CD4-positive, alpha-beta memory T cell (primary cell): ENCODE measurements around the gene ATP6V1G2. TPM values are rescaled to one million over a fixed set of nuclear protein-coding genes. Genes with fewer than 3 reads are reported as not detected.
"Not testable (repeated sequence)": the region's sequence is repeated elsewhere in the genome, so short reads cannot be mapped to it uniquely, and the experiment has no call there.

Experiments
- CTCF ChIA-PET: fragments of 350-600 bp; sonication (Branson Sonifier 250); formaldehyde crosslinking; loops from one replicate; lab custom pipeline; 2021; ENCODE audit warnings: inconsistent platforms; ENCODE audit not compliant: partially characterized antibody; lab: Charles Lee
- POLR2A ChIA-PET: fragments of 350-600 bp; sonication (Branson Sonifier 250); formaldehyde crosslinking; loops from one replicate; lab custom pipeline; 2021; ENCODE audit not compliant: partially characterized antibody; lab: Charles Lee
- DNase-seq, 5 donors: peaks; one replicate each; pipeline versions ENCODE4 v3.0.0 to v3.0.0-alpha.2; 2020 to 2022; ENCODE audit warnings: mixed read lengths in 1 of 5
- H3K27ac ChIP-seq: one replicate; pipeline ENCODE4 v1.7.0; 2013; ENCODE audit warnings: low read depth, low read length
- H3K27me3 ChIP-seq: 2 replicates; pipeline ENCODE4 v1.7.0; 2013; ENCODE audit warnings: mild to moderate bottlenecking, low read length, moderate library complexity; ENCODE audit not compliant: insufficient read depth
- H3K36me3 ChIP-seq: 2 replicates; pipeline ENCODE4 v1.7.0; 2013; ENCODE audit warnings: mild to moderate bottlenecking, low read length, moderate library complexity; ENCODE audit not compliant: insufficient read depth
- H3K4me1 ChIP-seq: 2 replicates; pipeline ENCODE4 v1.7.0; 2013; ENCODE audit warnings: mild to moderate bottlenecking, low read length, moderate library complexity; ENCODE audit not compliant: insufficient read depth
- H3K4me3 ChIP-seq, 2 donors: one replicate each; pipeline ENCODE4 v1.7.0; 2013; ENCODE audit warnings: low read length in 2 of 2, mild to moderate bottlenecking in 1 of 2
- H3K9me3 ChIP-seq, 2 donors: one replicate each; pipeline ENCODE4 v1.7.0; 2013; ENCODE audit warnings: low read length in 2 of 2, control low read depth in 1 of 2; ENCODE audit not compliant: control insufficient read depth in 1 of 2
- H3K27ac Mint-ChIP-seq, 7 donors: one replicate each; pipeline ENCODE4 v1.8.0; 2020 to 2021; ENCODE audit warnings: mixed read lengths in 7 of 7, mild to moderate bottlenecking in 6 of 7, inconsistent platforms in 3 of 7, moderate library complexity in 3 of 7
- H3K27me3 Mint-ChIP-seq, 2 donors: one replicate each; pipeline ENCODE4 v1.8.0; 2020 to 2021; ENCODE audit warnings: mixed read lengths in 2 of 2
- H3K36me3 Mint-ChIP-seq, 2 donors: one replicate each; pipeline ENCODE4 v1.8.0; 2020 to 2021; ENCODE audit warnings: mixed read lengths in 2 of 2, inconsistent platforms in 1 of 2, mild to moderate bottlenecking in 1 of 2
- H3K4me1 Mint-ChIP-seq, 4 donors: one replicate each; pipeline ENCODE4 v1.8.0; 2020 to 2021; ENCODE audit warnings: mixed read lengths in 4 of 4, mild to moderate bottlenecking in 1 of 4
- H3K4me3 Mint-ChIP-seq, 8 donors: one replicate each; pipeline ENCODE4 v1.8.0; 2020 to 2021; ENCODE audit warnings: mixed read lengths in 8 of 8, mild to moderate bottlenecking in 7 of 8, moderate library complexity in 6 of 8, inconsistent platforms in 3 of 8
- H3K9me3 Mint-ChIP-seq, 8 donors: one replicate each; pipeline ENCODE4 v1.8.0; 2020 to 2021; ENCODE audit warnings: mixed read lengths in 8 of 8, mild to moderate bottlenecking in 5 of 8, inconsistent platforms in 3 of 8, moderate library complexity in 1 of 8
- intact Hi-C: fragments of 100-400 bp; cut with micrococcal nuclease; formaldehyde crosslinking; loops from one replicate; pipeline ENCODE4 v1.15.1; 2023
- polyA plus RNA-seq, 2 donors: library from polyadenylated mRNA; unstranded; fragments of 300-500 nt; fragmentation: Illumina TruSeq; gene quantifications; one replicate each; pipeline ENCODE4 v1.2.3, GENCODE V29; 2021
- total RNA-seq, 2 experiments: library from RNA; stranded (reverse); gene quantifications; one replicate each; pipeline ENCODE4 v1.2.3, GENCODE V29; 2021

The ATP6V1G2 gene
- total RNA-seq (1 to 10 TPM; 6.0 to 7.2 TPM), polyA plus RNA-seq (under 1 TPM; 0.84 to 1.00 TPM)

- POLR2A ChIA-PET: interaction anchor here (0.6 to 52.5 kb wide), 8 partner anchors 8 to 106 kb away, joined by 3 to 3597 read pairs (median 4); partner anchors contain the start of genes LST1, LTA, LTB and MICB
These were observed at the start of gene ATP6V1G2 for GRCh38 chr6:31546339-31546957. Gene ATP6V1G2 (minus strand): TSS chr6:31546608. CDS start chr6:31546559, 49 bp downstream.

DNA sequence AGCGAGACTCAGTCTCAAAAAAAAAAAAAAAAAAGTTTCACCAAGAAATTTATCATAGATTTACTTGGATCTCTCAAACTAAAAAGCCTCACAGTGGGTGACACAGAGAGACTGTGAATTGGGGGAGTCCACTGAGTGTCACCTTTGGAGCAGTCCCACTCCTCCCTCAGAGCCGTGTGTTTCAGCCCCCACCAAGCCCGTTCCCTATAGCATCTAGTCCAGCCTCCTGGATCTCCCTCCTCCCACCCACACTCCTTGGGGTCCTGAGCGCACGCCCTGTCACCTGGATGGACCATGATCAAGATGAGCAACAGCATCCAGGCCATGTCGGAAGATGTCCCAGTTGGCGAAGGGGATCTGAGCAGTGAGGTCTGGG, 46.0 kb upstream of the ATP6V1G2 start:
- Histone ChIP-seq H3K27me3 (no peaks in the 10 kb centered on the region), H3K4me3 (peak overlapping the region in 1 of 2 donors; percentile 28), H3K9me3 (no peaks in the 10 kb centered on the region), H3K4me1 (peaks cover 72% of the 10 kb centered on the region), H3K27ac (peak overlapping the region; percentile 37), H3K36me3 (no peaks in the 10 kb centered on the region)
- H3K27me3 Mint-ChIP-seq: no peaks in the 10 kb centered on the region
- peaks cover 0 to 5% (median 0%) of the 10 kb centered on the region in 8 donors for H3K9me3 Mint-ChIP-seq
- peak overlapping the region; percentile 57 to 84 (median 77) for H3K4me3 Mint-ChIP-seq
- H3K4me1 Mint-ChIP-seq: peaks cover 37 to 84% (median 61%) of the 10 kb centered on the region in 4 donors
- H3K27ac Mint-ChIP-seq: peak overlapping the region; percentile 80 to 97 (median 88)
- peaks cover 4% of the 10 kb centered on the region in 2 donors for H3K36me3 Mint-ChIP-seq
- intact Hi-C loops: no loop called here
- no peak for DNase-seq
- CTCF ChIA-PET: interaction anchor here (1.7 to 19.9 kb wide), 3 partner anchors 11 to 98 kb away, joined by 7 to 1152 read pairs (median 962); partner anchors contain the start of genes ATP6V1G2, DDX39B, LST1 and LTA
- POLR2A ChIA-PET: interaction anchor here (0.7 to 36.9 kb wide), 7 partner anchors 29 to 1531 kb away, joined by 3 to 3597 read pairs (median 4); partner anchors contain the start of genes ATP6V1G2, BAG6, DDX39B and LST1

More at GRCh38 chr6:31546339-31546957, at the start of gene ATP6V1G2:
- peak within 1 kb of the TSS; percentile 85 for H3K27ac ChIP-seq
- no peaks in the 10 kb centered on the region for H3K9me3 ChIP-seq
- H3K27me3 ChIP-seq: no peaks in the 10 kb centered on the region
- peaks cover 0 to 2% (median 0%) of the 10 kb centered on the region in 8 donors for H3K9me3 Mint-ChIP-seq
- peak within 1 kb of the TSS; percentile 85 to 93 (median 88) for H3K4me3 Mint-ChIP-seq
- peaks cover 0 to 15% of the 10 kb centered on the region in 2 donors for H3K36me3 Mint-ChIP-seq
- H3K4me3 ChIP-seq: peak within 1 kb of the TSS; percentile 55 to 79
- peaks cover 4% of the 10 kb centered on the region for H3K36me3 ChIP-seq
- peaks cover 23 to 53% (median 37%) of the 10 kb centered on the region in 4 donors for H3K4me1 Mint-ChIP-seq
- peaks cover 45% of the 10 kb centered on the region for H3K4me1 ChIP-seq
- intact Hi-C loops: loop anchor here (1.0 to 5.0 kb wide), 4 partner anchors 52 to 411 kb away; partner anchors contain the start of genes GPANK1, NELFE and SKIC2
- CTCF ChIA-PET: interaction anchor here (0.9 to 35.1 kb wide), 9 partner anchors 10 to 406 kb away, joined by 3 to 1152 read pairs (median 5); partner anchors contain the start of genes LST1, LTB, NCR3 and TNF
- no peaks in the 10 kb centered on the region for H3K27me3 Mint-ChIP-seq
- H3K27ac Mint-ChIP-seq: peak within 1 kb of the TSS; percentile 93 to 99 (median 97)
- DNase-seq: peak; percentile 76 to 87 (median 80)

- H3K36me3 ChIP-seq, H3K27ac ChIP-seq, H3K9me3 ChIP-seq, H3K27me3 Mint-ChIP-seq, intact Hi-C loops, H3K36me3 Mint-ChIP-seq, DNase-seq, H3K4me3 ChIP-seq, H3K27me3 ChIP-seq, H3K9me3 Mint-ChIP-seq: not testable (repeated sequence)
- Mint-ChIP-seq H3K4me3 (peak overlapping the region in 1 of 8 donors; percentile 43), H3K27ac (peak overlapping the region in 6 of 7 donors; percentile 43 to 88 (median 76)), H3K4me1 (peaks cover 45 to 87% (median 66%) of the 10 kb centered on the region in 4 donors)
- H3K4me1 ChIP-seq: peaks cover 73% of the 10 kb centered on the region
- ChIA-PET CTCF (interaction anchor here (19.7 to 19.9 kb wide), 2 partner anchors 10 to 36 kb away, joined by 595 to 962 read pairs; partner anchors contain the start of genes ATP6V1G2, LST1, LTB and NFKBIL1), POLR2A (interaction anchor here (36.9 kb wide), 1 partner anchor 27 kb away, joined by 3597 read pairs; the partner anchor contains the start of genes ATP6V1G2, DDX39B, LST1 and LTA)
These were observed 44.3 kb upstream of the ATP6V1G2 start for GRCh38 chr6:31590691-31591090.

GRCh38 chr6:31588871-31589650, 42.7 kb upstream of the ATP6V1G2 start:
- H3K27ac Mint-ChIP-seq: peak overlapping the region; percentile 46 to 96 (median 87)
- peaks cover 4 to 6% of the 10 kb centered on the region in 2 donors for H3K36me3 Mint-ChIP-seq
- peaks cover 78% of the 10 kb centered on the region for H3K4me1 ChIP-seq
- peak overlapping the region; percentile 62 for H3K27ac ChIP-seq
- H3K4me3 ChIP-seq: no peak overlapping the region
- no peak for DNase-seq
- no peaks in the 10 kb centered on the region for H3K27me3 Mint-ChIP-seq
- no peaks in the 10 kb centered on the region for H3K36me3 ChIP-seq
- H3K9me3 ChIP-seq: no peaks in the 10 kb centered on the region
- H3K4me1 Mint-ChIP-seq: peaks cover 49 to 95% (median 72%) of the 10 kb centered on the region in 4 donors
- intact Hi-C loops: no loop called here
- ChIA-PET CTCF (interaction anchor here (17.1 to 19.9 kb wide), 3 partner anchors 4 to 34 kb away, joined by 595 to 962 read pairs (median 962); partner anchors contain the start of genes ATP6V1G2, LST1, LTB and NCR3), POLR2A (interaction anchor here (36.9 to 52.5 kb wide), 2 partner anchors 6 to 26 kb away, joined by 3597 read pairs; partner anchors contain the start of genes ATP6V1G2, DDX39B, LST1 and LTA)
- H3K27me3 ChIP-seq: no peaks in the 10 kb centered on the region
- H3K4me3 Mint-ChIP-seq: peak overlapping the region in 6 of 8 donors; percentile 9 to 49 (median 31)
- H3K9me3 Mint-ChIP-seq: peaks cover 0 to 5% (median 0%) of the 10 kb centered on the region in 8 donors

GRCh38 chr6:31587791-31588777, 41.7 kb upstream of the ATP6V1G2 start:
- no peak for DNase-seq
- no peaks in the 10 kb centered on the region for H3K27me3 Mint-ChIP-seq
- POLR2A ChIA-PET: interaction anchor here (1.0 to 52.5 kb wide), 3 partner anchors 5 to 240 kb away, joined by 3 to 3597 read pairs (median 3597); partner anchors contain the start of genes ATP6V1G2, DDX39B, HSPA1B and LST1

More at GRCh38 chr6:31587791-31588777, 41.7 kb upstream of the ATP6V1G2 start:
- H3K27ac Mint-ChIP-seq: peak overlapping the region; percentile 93 to 99 (median 96)
- H3K4me1 Mint-ChIP-seq: peaks cover 46 to 93% (median 72%) of the 10 kb centered on the region in 4 donors
- peaks cover 78% of the 10 kb centered on the region for H3K4me1 ChIP-seq
- H3K27me3 ChIP-seq: no peaks in the 10 kb centered on the region
- H3K9me3 ChIP-seq: no peaks in the 10 kb centered on the region
- peak overlapping the region; percentile 73 to 90 (median 80) for H3K4me3 Mint-ChIP-seq
- intact Hi-C loops: no loop called here
- peaks cover 0 to 2% (median 0%) of the 10 kb centered on the region in 8 donors for H3K9me3 Mint-ChIP-seq
- CTCF ChIA-PET: interaction anchor here (1.1 to 19.9 kb wide), 4 partner anchors 5 to 93 kb away, joined by 3 to 962 read pairs (median 778); partner anchors contain the start of genes ATP6V1G2, LST1, LTB and NCR3
- H3K27ac ChIP-seq: peak overlapping the region; percentile 62
- H3K36me3 ChIP-seq: no peaks in the 10 kb centered on the region
- no peak overlapping the region for H3K4me3 ChIP-seq
- peaks cover 4 to 6% of the 10 kb centered on the region in 2 donors for H3K36me3 Mint-ChIP-seq
